GM10266 (cell line): Measurements from ENCODE around the gene UPP2.

Experiments
- DNase-seq: peaks from one replicate; pipeline ENCODE4 v3.0.0; 2012; ENCODE audit errors: extremely low spot score
- TF ChIP-seq, protein P1 (sequence below): IDR thresholded peaks from 2 replicates; pipeline ENCODE4 v1.5.1; 2012; ENCODE audit warnings: mild to moderate bottlenecking, low read depth; ENCODE audit not compliant: control insufficient read depth, insufficient read depth; ENCODE audit errors: missing control alignments

Gene UPP2

DNA sequence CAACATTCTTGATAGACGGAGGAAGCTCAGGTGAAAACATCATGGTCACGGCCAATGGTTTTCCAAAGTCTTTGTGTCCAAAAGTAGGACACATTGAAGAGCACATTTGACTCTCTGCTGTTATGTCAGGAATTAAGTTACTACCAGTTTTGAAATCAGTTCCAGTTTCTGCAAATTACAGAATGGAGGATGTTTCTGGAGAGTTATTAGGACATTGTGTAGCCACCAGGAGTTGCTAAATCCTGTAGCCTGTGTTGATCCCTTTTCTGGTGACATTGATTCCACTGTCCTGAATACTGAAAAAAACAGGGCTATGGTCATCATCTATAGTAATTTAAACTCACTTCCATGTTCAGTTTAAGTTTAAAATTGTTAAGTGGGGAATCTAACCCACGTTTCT lies 15.3 kb downstream of the UPP2 start:
- DNase-seq, result no peak
- TF ChIP-seq, protein P1, sequence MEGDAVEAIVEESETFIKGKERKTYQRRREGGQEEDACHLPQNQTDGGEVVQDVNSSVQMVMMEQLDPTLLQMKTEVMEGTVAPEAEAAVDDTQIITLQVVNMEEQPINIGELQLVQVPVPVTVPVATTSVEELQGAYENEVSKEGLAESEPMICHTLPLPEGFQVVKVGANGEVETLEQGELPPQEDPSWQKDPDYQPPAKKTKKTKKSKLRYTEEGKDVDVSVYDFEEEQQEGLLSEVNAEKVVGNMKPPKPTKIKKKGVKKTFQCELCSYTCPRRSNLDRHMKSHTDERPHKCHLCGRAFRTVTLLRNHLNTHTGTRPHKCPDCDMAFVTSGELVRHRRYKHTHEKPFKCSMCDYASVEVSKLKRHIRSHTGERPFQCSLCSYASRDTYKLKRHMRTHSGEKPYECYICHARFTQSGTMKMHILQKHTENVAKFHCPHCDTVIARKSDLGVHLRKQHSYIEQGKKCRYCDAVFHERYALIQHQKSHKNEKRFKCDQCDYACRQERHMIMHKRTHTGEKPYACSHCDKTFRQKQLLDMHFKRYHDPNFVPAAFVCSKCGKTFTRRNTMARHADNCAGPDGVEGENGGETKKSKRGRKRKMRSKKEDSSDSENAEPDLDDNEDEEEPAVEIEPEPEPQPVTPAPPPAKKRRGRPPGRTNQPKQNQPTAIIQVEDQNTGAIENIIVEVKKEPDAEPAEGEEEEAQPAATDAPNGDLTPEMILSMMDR, result no peak

DNA sequence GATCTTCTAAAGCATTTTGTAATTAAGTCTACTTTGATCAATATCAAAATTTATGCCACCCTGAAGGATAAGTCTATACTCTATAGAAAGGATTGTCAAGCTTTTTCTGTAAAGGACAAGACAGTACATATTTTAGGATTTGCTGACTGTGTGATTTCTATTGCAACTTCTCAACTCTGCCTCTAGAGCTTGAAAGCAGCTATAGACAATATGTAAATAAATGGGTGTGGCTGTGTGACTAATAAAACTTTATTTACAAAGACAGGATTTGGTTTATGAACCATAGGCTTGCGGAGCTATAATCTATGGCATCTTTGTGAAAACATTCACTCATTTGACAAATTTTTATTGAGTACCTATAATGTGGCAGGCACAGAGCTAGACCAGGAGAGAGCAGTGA lies 18.4 kb downstream of the UPP2 start:
- no peak for DNase-seq
- TF ChIP-seq, protein P1, result no peak

DNA sequence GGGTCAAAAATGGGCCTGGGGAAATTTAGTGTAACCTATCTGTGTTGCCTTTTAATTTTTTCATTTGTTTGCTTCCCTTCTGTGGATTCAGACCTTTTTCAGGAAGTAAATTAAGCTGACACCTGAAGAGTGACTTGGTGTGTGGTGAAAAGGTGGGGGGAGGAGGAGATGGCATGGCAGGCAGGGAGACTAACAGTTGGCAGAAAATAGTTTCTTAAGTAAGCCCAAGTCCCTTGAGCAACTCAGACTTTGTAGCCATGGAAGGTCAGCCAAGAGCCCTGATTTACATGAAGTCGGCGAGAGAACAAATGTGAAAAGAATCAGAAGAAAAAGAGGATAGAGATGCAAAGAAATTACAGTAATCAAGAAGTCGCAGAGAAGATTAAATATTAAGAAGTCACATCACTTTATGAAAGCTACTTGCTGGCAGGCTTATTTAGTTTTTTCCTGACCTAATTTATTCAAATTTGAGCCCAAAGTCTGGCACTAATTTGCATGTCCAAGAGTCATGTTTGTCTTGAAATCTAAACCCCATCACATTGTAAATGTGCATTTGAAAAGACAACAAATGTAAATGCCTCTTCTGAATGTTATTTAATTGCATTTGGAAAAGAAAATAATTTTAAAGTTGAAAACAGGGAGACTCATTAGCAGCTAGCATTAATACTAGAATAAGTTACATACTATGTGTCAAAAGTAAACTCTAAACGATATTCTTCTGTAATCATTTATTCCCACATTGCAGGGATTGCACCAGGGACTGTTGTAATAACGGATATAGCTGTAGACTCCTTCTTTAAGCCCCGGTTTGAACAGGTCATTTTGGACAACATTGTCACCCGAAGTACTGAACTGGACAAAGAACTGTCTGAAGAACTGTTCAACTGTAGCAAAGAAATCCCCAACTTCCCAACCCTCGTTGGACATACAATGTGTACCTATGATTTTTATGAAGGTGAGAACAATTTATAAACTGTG lies 19.3 kb downstream of the UPP2 start:
- DNase-seq, result no peak
- TF ChIP-seq, protein P1, result no peak

DNA sequence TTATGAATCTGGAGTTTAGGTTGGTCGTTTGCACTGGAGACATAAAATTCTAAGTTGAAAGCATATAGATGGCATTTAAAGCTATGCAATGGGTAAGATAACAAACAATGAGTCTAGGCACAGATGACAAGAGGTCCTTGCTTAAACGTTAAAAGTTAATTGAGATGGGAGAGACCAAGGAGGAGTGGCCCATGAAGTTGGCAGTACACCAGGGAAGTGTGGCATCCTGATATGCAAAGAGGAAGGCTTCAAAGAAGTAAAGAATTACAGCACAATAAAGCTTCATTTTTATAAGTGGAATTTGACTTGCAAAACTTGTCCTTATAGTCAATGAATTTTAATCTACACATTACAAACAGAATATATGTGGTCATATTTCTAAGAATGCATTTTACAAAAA lies 23.2 kb downstream of the UPP2 start:
- no peak for DNase-seq
- TF ChIP-seq, protein P1, result no peak

GRCh38 chr2:158125756-158126498 lies 24.3 kb downstream of the UPP2 start:
- DNase-seq, result no peak
- TF ChIP-seq, protein P1, result no peak

- DNase-seq, result no peak
- TF ChIP-seq, protein P1, result no peak
Measured at GRCh38 chr2:158127380-158127804, 25.7 kb downstream of the UPP2 start.
